Peyer's patch (tissue), 4 donors: Measurements from ENCODE around the gene MARK3.

ENCODE experiments used
- POLR2A ChIP-seq, 2 donors: fragments of 450-650 bp; IDR thresholded peaks; one replicate each; pipeline ENCODE4 v1.5.1; 2017; ENCODE audit warnings: antibody characterized with exemption in 2 of 2, mild to moderate bottlenecking in 2 of 2, moderate library complexity in 2 of 2
- TF ChIP-seq, protein P1 (sequence below), 6 experiments: fragments of 450-650 bp in 4 of 6; fragments of 200-600 bp in 2 of 6; sonication (generic) in 1 of 6; IDR thresholded peaks; one replicate each; pipeline ENCODE4 v1.5.1; 2017 to 2019; ENCODE audit warnings: antibody characterized with exemption in 6 of 6, mild to moderate bottlenecking in 3 of 6, moderate library complexity in 1 of 6

DNA sequence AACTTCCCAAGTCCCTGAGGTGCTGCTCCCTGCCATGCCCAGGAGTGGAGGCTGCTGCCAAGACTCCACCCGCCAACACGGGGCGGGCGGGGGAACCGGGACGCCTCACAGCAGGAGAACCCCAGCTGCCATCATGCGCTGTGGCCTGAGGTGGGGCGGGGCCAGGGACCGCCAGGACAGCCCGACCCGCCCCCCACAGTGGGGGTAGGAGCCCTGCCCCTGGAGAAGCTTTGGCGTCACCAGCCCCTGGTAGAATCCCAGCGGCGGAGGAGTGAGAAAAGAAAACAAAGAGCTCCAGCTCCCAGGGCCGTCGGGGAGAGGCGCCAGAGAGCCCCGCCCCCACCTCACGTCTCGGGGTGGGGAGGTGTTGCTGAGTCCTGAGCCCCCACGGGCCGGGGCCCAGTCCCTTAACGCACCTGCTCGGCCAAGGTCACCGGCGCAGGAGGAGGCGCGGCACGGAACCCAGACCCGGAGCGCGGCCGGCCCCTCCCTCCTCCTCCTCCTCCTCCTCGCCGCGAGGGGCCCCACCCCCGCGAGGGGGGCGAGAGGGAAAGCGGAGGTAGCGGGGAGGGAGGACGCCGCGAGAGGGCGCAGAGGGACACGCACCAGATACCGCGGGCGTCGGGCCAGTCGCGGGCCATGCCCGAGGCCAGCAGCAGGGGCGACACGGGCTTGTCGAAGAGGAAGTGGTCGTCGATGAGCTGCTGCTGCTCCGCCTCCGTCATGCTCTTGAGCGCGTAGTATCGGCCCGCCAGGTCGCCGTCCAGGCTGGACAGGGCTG, 135.6 kb downstream of the MARK3 start:
- TF ChIP-seq, protein P1, sequence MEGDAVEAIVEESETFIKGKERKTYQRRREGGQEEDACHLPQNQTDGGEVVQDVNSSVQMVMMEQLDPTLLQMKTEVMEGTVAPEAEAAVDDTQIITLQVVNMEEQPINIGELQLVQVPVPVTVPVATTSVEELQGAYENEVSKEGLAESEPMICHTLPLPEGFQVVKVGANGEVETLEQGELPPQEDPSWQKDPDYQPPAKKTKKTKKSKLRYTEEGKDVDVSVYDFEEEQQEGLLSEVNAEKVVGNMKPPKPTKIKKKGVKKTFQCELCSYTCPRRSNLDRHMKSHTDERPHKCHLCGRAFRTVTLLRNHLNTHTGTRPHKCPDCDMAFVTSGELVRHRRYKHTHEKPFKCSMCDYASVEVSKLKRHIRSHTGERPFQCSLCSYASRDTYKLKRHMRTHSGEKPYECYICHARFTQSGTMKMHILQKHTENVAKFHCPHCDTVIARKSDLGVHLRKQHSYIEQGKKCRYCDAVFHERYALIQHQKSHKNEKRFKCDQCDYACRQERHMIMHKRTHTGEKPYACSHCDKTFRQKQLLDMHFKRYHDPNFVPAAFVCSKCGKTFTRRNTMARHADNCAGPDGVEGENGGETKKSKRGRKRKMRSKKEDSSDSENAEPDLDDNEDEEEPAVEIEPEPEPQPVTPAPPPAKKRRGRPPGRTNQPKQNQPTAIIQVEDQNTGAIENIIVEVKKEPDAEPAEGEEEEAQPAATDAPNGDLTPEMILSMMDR (IDR thresholded peaks at IDR 0.05) = peak; percentile 31 to 61 (median 48)
- TF ChIP-seq POLR2A (IDR thresholded peaks at IDR 0.05) = peak in 1 of 2 donors; percentile 26
